Liver (tissue), 9 donors: Measurements from ENCODE around the gene RGS9BP. TPM values are rescaled to one million over a fixed set of nuclear protein-coding genes. Genes with fewer than 3 reads are reported as not detected.

Experiments
- DNase-seq: peaks from one replicate; pipeline ENCODE4 v3.0.0-alpha.2; 2017; ENCODE audit warnings: low spot score
- H3K27ac ChIP-seq, 2 donors: one replicate each; pipeline ENCODE4 v1.7.0; 2013; ENCODE audit warnings: inconsistent platforms in 2 of 2, low read length in 2 of 2, control low read depth in 1 of 2, low read depth in 1 of 2, mild to moderate bottlenecking in 1 of 2
- H3K27me3 ChIP-seq, 4 donors: one replicate each; pipeline versions ENCODE4 v1.6.1 to v1.7.0; 2013; ENCODE audit warnings: low read length in 3 of 4, inconsistent platforms in 1 of 4, mild to moderate bottlenecking in 1 of 4, moderate library complexity in 1 of 4; ENCODE audit not compliant: control insufficient read depth in 4 of 4, insufficient read depth in 4 of 4
- H3K36me3 ChIP-seq, 4 donors: one replicate each; pipeline versions ENCODE4 v1.6.1 to v1.7.0; 2013; ENCODE audit warnings: low read length in 3 of 4, mild to moderate bottlenecking in 3 of 4, low read depth in 1 of 4, moderate library complexity in 1 of 4; ENCODE audit not compliant: control insufficient read depth in 4 of 4, insufficient read depth in 3 of 4
- H3K4me1 ChIP-seq, 4 donors: one replicate each; pipeline versions ENCODE4 v1.6.1 to v1.7.0; 2013; ENCODE audit warnings: low read length in 3 of 4, mild to moderate bottlenecking in 3 of 4, moderate library complexity in 1 of 4; ENCODE audit not compliant: control insufficient read depth in 4 of 4, insufficient read depth in 4 of 4
- H3K4me3 ChIP-seq, 3 donors: one replicate each; pipeline versions ENCODE4 v1.6.1 to v1.7.0; 2013; ENCODE audit warnings: low read length in 3 of 3, control low read depth in 1 of 3, low read depth in 1 of 3, mild to moderate bottlenecking in 1 of 3
- H3K9ac ChIP-seq, 2 donors: one replicate each; pipeline ENCODE4 v1.7.0; 2013; ENCODE audit warnings: low read length in 2 of 2, mild to moderate bottlenecking in 2 of 2, moderate library complexity in 2 of 2, control low read depth in 1 of 2, low read depth in 1 of 2
- H3K9me3 ChIP-seq, 4 donors: one replicate each; pipeline versions ENCODE4 v1.6.1 to v1.7.0; 2013; ENCODE audit warnings: low read length in 3 of 4; ENCODE audit not compliant: control insufficient read depth in 4 of 4
- FOXA2 ChIP-seq: IDR thresholded peaks from 2 replicates; pipeline ENCODE4 v1.6.1; 2016; ENCODE audit warnings: antibody characterized with exemption
- GABPA ChIP-seq, 2 donors: IDR thresholded peaks in 1 of 2; conservative IDR thresholded peaks in 1 of 2; 2 replicates each; pipeline ENCODE4 v1.6.1; 2016; ENCODE audit warnings: antibody characterized with exemption in 2 of 2, mild to moderate bottlenecking in 1 of 2, moderate library complexity in 1 of 2
- HNF4A ChIP-seq, 2 donors: conservative IDR thresholded peaks; 2 replicates each; pipeline ENCODE4 v1.6.1; 2016; ENCODE audit warnings: antibody characterized with exemption in 2 of 2, mild to moderate bottlenecking in 2 of 2
- HNF4G ChIP-seq: IDR thresholded peaks from 2 replicates; pipeline ENCODE4 v1.6.1; 2016; ENCODE audit warnings: antibody characterized with exemption
- MAX ChIP-seq: IDR thresholded peaks from 2 replicates; pipeline ENCODE4 v1.6.1; 2016; ENCODE audit warnings: antibody characterized with exemption
- NR2F2 ChIP-seq: IDR thresholded peaks from 2 replicates; pipeline ENCODE4 v1.6.1; 2016; ENCODE audit warnings: antibody characterized with exemption
- RAD21 ChIP-seq, 2 donors: IDR thresholded peaks; 2 replicates each; pipeline ENCODE4 v1.6.1; 2016; ENCODE audit warnings: antibody characterized with exemption in 2 of 2, mild to moderate bottlenecking in 2 of 2
- SP1 ChIP-seq: IDR thresholded peaks from 2 replicates; pipeline ENCODE4 v1.6.1; 2018; ENCODE audit warnings: antibody characterized with exemption, mild to moderate bottlenecking
- TAF1 ChIP-seq: conservative IDR thresholded peaks from 2 replicates; pipeline ENCODE4 v1.6.1; 2016; ENCODE audit warnings: antibody characterized with exemption, mild to moderate bottlenecking
- YY1 ChIP-seq: IDR thresholded peaks from 2 replicates; pipeline ENCODE4 v1.6.1; 2016; ENCODE audit warnings: antibody characterized with exemption, mild to moderate bottlenecking
- ZBTB33 ChIP-seq: IDR thresholded peaks from 2 replicates; pipeline ENCODE4 v1.6.1; 2016; ENCODE audit warnings: antibody characterized with exemption
- WGBS: extraction: QIAGEN DNeasy Blood & Tissue Kit; methylation state at CpG from one replicate; pipeline ENCODE4 v1.1.7; 2013; 5-methylcytosine and 5-hydroxymethylcytosine counted together
- polyA plus RNA-seq, 2 donors: library from polyadenylated mRNA; stranded (reverse) in 1 of 2; unstranded in 1 of 2; fragments of 200-250 nt in 1 of 2; fragments of >200 nt in 1 of 2; fragmentation: Nextera tagmentation in 1 of 2; extraction: Ambion mirVana in 1 of 2; gene quantifications; one replicate each; pipeline versions ENCODE4 v1.2.1 to v1.2.3, GENCODE V29; 2013 to 2015
- total RNA-seq, 2 donors: library from RNA; depleted of rRNA; stranded (reverse); fragments of >200 nt; gene quantifications; one replicate each; pipeline ENCODE4 v1.2.3, GENCODE V29; 2014
- TF ChIP-seq, protein P1 (sequence below): IDR thresholded peaks from 2 replicates; pipeline ENCODE4 v1.6.1; 2016; ENCODE audit warnings: antibody characterized with exemption, mild to moderate bottlenecking
- TF ChIP-seq, protein P2 (sequence below): IDR thresholded peaks from 2 replicates; pipeline ENCODE4 v1.6.1; 2016; ENCODE audit warnings: antibody characterized with exemption
- donor health status: healthy.
- donor health status: healthy.
- donor health status: healthy.
- donor health status: healthy.
- donor health status: healthy.

RGS9BP gene
- total and polyA plus RNA-seq, 4 donors = under 0.01 to 0.05 (median 0.01) TPM; not detected in 1

DNA sequence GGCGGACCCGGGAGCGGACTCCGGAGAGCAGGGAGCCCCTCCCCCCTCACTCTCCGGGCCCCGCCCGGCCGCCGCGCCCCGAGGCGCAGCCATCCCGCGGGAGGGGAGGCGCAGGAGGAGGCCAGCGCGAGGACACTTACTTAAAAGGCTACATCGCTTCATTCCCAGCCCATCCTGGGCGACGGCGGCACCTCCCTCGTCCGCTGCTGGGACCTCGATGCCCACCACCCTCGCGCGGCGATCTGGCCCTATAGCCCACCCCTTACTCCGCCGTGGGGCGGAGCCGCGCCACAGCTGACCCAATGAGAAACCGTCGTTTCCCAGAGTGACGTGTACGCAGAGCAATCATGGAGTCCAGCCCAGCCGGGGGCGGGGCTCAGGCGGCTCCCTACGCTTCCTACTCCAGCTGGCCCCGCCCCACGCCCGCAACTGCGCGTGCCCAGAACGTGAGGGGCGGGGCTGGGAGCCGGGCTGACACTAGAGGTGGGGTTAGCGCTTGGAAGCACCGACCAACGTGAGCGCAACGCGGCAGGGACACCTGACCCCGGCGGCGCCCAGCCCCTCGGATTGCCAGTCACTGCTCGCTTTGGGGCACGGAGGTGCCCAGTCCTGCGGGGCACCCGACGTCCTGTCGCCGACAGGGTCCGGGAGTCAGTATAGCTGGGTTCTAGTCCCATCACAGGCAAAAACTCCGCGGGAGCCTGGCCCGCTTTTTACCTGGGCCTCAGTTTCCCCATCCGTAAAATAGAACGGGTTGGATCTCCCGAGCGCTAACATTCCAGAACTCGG lies 523 bp upstream of the RGS9BP start, which contains the start of gene ANKRD27:
TSS of gene ANKRD27 (minus strand) at position 250 of the 789 bp plus-strand sequence. CDS start 16,165 bp downstream, outside the sequence.
- DNase-seq = peak; percentile 99
- H3K36me3 ChIP-seq = no peaks in the 10 kb centered on the region
- peak within 1 kb of the TSS; percentile 71 to 93 (median 92) for H3K4me3 ChIP-seq
- WGBS = under 1% methylated on average over 75 of the region's 75 CpGs
- H3K9me3 ChIP-seq = no peaks in the 10 kb centered on the region
- H3K4me1 ChIP-seq = peaks cover 6 to 38% (median 16%) of the 10 kb centered on the region in 4 donors
- H3K27ac ChIP-seq = peak within 1 kb of the TSS; percentile 42 to 63
- H3K27me3 ChIP-seq = peaks cover 0 to 3% (median 0%) of the 10 kb centered on the region in 4 donors
- no peak within 1 kb of the TSS for H3K9ac ChIP-seq
- TF ChIP-seq FOXA2 (no peak), SP1 (peak; percentile 92), YY1 (peak; percentile 48), RAD21 (IDR thresholded peaks at IDR 0.05) (peak in 1 of 2 donors; percentile 16), TAF1 (no peak), GABPA (IDR thresholded peaks at IDR 0.05 in 1 of 2, conservative IDR thresholded peaks at IDR 0.05 in 1 of 2) (no peak), MAX (no peak), HNF4A (conservative IDR thresholded peaks at IDR 0.05) (no peak), HNF4G (no peak)
- TF ChIP-seq, protein P1, sequence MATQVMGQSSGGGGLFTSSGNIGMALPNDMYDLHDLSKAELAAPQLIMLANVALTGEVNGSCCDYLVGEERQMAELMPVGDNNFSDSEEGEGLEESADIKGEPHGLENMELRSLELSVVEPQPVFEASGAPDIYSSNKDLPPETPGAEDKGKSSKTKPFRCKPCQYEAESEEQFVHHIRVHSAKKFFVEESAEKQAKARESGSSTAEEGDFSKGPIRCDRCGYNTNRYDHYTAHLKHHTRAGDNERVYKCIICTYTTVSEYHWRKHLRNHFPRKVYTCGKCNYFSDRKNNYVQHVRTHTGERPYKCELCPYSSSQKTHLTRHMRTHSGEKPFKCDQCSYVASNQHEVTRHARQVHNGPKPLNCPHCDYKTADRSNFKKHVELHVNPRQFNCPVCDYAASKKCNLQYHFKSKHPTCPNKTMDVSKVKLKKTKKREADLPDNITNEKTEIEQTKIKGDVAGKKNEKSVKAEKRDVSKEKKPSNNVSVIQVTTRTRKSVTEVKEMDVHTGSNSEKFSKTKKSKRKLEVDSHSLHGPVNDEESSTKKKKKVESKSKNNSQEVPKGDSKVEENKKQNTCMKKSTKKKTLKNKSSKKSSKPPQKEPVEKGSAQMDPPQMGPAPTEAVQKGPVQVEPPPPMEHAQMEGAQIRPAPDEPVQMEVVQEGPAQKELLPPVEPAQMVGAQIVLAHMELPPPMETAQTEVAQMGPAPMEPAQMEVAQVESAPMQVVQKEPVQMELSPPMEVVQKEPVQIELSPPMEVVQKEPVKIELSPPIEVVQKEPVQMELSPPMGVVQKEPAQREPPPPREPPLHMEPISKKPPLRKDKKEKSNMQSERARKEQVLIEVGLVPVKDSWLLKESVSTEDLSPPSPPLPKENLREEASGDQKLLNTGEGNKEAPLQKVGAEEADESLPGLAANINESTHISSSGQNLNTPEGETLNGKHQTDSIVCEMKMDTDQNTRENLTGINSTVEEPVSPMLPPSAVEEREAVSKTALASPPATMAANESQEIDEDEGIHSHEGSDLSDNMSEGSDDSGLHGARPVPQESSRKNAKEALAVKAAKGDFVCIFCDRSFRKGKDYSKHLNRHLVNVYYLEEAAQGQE = no peak

DNA sequence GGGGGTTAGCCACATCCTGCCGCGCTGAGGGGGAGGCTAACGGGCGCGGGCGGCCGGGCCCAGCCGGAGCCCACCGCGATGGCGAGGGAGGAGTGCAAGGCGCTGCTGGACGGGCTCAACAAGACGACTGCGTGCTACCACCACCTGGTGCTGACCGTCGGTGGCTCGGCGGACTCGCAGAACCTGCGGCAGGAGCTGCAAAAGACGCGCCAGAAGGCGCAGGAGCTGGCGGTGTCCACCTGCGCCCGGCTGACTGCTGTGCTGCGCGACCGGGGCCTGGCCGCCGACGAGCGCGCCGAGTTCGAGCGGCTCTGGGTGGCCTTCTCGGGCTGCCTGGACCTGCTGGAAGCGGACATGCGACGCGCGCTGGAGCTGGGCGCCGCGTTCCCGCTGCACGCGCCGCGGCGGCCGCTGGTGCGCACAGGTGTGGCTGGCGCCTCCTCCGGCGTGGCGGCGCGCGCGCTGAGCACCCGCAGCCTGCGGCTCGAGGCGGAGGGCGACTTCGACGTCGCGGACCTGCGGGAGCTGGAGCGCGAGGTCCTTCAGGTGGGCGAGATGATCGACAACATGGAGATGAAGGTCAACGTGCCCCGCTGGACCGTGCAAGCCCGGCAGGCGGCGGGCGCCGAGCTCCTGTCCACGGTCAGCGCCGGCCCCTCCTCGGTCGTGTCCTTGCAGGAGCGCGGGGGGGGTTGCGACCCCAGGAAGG lies 692 bp downstream of the RGS9BP start:
- H3K27ac ChIP-seq = no peak overlapping the region

More for the DNA sequence above, 692 bp downstream of the RGS9BP start:
- peaks cover 0 to 3% (median 0%) of the 10 kb centered on the region in 4 donors for H3K27me3 ChIP-seq
- no peak overlapping the region for H3K9ac ChIP-seq
- H3K9me3 ChIP-seq = no peaks in the 10 kb centered on the region
- WGBS = 5% methylated on average over 93 of the region's 93 CpGs
- peaks cover 6 to 38% (median 16%) of the 10 kb centered on the region in 4 donors for H3K4me1 ChIP-seq
- DNase-seq = no peak
- TF ChIP-seq ZBTB33 = no peak
- no peak for TF ChIP-seq FOXA2
- TF ChIP-seq, protein P2, sequence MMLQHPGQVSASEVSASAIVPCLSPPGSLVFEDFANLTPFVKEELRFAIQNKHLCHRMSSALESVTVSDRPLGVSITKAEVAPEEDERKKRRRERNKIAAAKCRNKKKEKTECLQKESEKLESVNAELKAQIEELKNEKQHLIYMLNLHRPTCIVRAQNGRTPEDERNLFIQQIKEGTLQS = no peak
- no peak for TF ChIP-seq RAD21 (IDR thresholded peaks at IDR 0.05)
- no peak for TF ChIP-seq HNF4A (conservative IDR thresholded peaks at IDR 0.05)
- no peak for TF ChIP-seq YY1
- TF ChIP-seq NR2F2 = no peak
- no peak for TF ChIP-seq SP1
- peak overlapping the region in 2 of 3 donors; percentile 21 to 93 for H3K4me3 ChIP-seq
- H3K36me3 ChIP-seq = no peaks in the 10 kb centered on the region
